Lung (tissue), 12 donors: ENCODE data around the gene KIAA1191. TPM values are rescaled to one million over a fixed set of nuclear protein-coding genes. Genes with fewer than 3 reads are reported as not detected.

Experiments used
- ATAC-seq: fragments of 200-7000 bp; cut with Tn5 transposase; one replicate; pipeline ENCODE4 v1.9.1; 2020; ENCODE audit warnings: moderate number of reproducible peaks; ENCODE audit not compliant: insufficient read depth, low FRiP score
- DNase-seq, 3 donors: peaks; one replicate each; pipeline ENCODE4 v3.0.0-alpha.2; 2013 to 2017
- H3K27ac ChIP-seq, 2 donors: one replicate each; pipeline ENCODE4 v1.5.1; 2013; ENCODE audit warnings: mild to moderate bottlenecking in 2 of 2, moderate library complexity in 2 of 2, control low read depth in 1 of 2, inconsistent platforms in 1 of 2, low read depth in 1 of 2, low read length in 1 of 2
- H3K27me3 ChIP-seq, 3 donors: one replicate each; pipeline ENCODE4 v1.5.1; 2013; ENCODE audit warnings: low read length in 2 of 3; ENCODE audit not compliant: control insufficient read depth in 3 of 3, insufficient read depth in 3 of 3
- H3K36me3 ChIP-seq, 4 donors: one replicate each; pipeline ENCODE4 v1.5.1; 2013; ENCODE audit warnings: low read length in 4 of 4, mild to moderate bottlenecking in 1 of 4, moderate library complexity in 1 of 4; ENCODE audit not compliant: control insufficient read depth in 4 of 4, insufficient read depth in 4 of 4
- H3K4me1 ChIP-seq, 5 donors: one replicate each; pipeline ENCODE4 v1.5.1; 2013; ENCODE audit warnings: low read length in 5 of 5, mild to moderate bottlenecking in 2 of 5, moderate library complexity in 1 of 5; ENCODE audit not compliant: control insufficient read depth in 5 of 5, insufficient read depth in 5 of 5
- H3K4me3 ChIP-seq: one replicate; pipeline ENCODE4 v1.5.1; 2013; ENCODE audit warnings: mild to moderate bottlenecking, control low read depth, moderate library complexity
- H3K9ac ChIP-seq, 2 donors: one replicate each; pipeline ENCODE4 v1.5.1; 2013; ENCODE audit warnings: low read length in 2 of 2, control low read depth in 1 of 2; ENCODE audit not compliant: insufficient read depth in 1 of 2
- H3K9me3 ChIP-seq, 4 donors: one replicate each; pipeline ENCODE4 v1.5.1; 2013; ENCODE audit warnings: low read length in 3 of 4, mild to moderate bottlenecking in 1 of 4, moderate library complexity in 1 of 4; ENCODE audit not compliant: control insufficient read depth in 4 of 4, insufficient read depth in 3 of 4
- WGBS, 2 donors: extraction: QIAGEN DNeasy Blood & Tissue Kit; methylation state at CpG; one replicate each; pipeline ENCODE4 v1.1.7; 2013; 5-methylcytosine and 5-hydroxymethylcytosine counted together
- polyA plus RNA-seq, 2 donors: library from polyadenylated mRNA; stranded (reverse); fragments of 200-250 nt; gene quantifications; one replicate each; pipeline ENCODE4 v1.2.1, GENCODE V29; 2013
- total RNA-seq, 2 donors: library from RNA; depleted of rRNA in 1 of 2; stranded (reverse); fragments of >200 nt in 1 of 2; gene quantifications; one replicate each; pipeline ENCODE4 v1.2.1, GENCODE V29; 2014 to 2021
- TF ChIP-seq, protein P1 (sequence below): IDR thresholded peaks from 2 replicates; pipeline ENCODE4 v1.5.1; 2012; ENCODE audit warnings: mild to moderate bottlenecking; ENCODE audit errors: control extremely low read depth, extremely low read depth
- donor health status: control.
- donor health status: control.
- donor health status: Bipolar disorder and iron deficiency.
- donor health status: healthy.
- donor health status: DM: yes; HTN: yes; CAD: no.

KIAA1191 gene
- total and polyA plus RNA-seq, 4 donors = 41.0 to 78.1 (median 61.8) TPM

- ATAC-seq = no peak
- Histone ChIP-seq H3K27ac (no peak overlapping the region), H3K36me3 (peaks cover 0 to 24% (median 6%) of the 10 kb centered on the region in 4 donors), H3K9me3 (no peaks in the 10 kb centered on the region), H3K4me1 (peaks cover 0 to under 1% (median 0%) of the 10 kb centered on the region in 5 donors), H3K27me3 (no peaks in the 10 kb centered on the region), H3K4me3 (no peak overlapping the region), H3K9ac (no peak overlapping the region)
- WGBS, 2 donors = 89% methylated on average over 20 of the region's 20 CpGs
- TF ChIP-seq, protein P1, sequence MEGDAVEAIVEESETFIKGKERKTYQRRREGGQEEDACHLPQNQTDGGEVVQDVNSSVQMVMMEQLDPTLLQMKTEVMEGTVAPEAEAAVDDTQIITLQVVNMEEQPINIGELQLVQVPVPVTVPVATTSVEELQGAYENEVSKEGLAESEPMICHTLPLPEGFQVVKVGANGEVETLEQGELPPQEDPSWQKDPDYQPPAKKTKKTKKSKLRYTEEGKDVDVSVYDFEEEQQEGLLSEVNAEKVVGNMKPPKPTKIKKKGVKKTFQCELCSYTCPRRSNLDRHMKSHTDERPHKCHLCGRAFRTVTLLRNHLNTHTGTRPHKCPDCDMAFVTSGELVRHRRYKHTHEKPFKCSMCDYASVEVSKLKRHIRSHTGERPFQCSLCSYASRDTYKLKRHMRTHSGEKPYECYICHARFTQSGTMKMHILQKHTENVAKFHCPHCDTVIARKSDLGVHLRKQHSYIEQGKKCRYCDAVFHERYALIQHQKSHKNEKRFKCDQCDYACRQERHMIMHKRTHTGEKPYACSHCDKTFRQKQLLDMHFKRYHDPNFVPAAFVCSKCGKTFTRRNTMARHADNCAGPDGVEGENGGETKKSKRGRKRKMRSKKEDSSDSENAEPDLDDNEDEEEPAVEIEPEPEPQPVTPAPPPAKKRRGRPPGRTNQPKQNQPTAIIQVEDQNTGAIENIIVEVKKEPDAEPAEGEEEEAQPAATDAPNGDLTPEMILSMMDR = no peak
- peak in 1 of 3 donors; percentile 5 for DNase-seq
Measured at GRCh38 chr5:176405656-176406435, 44.3 kb upstream of the KIAA1191 start.

- H3K4me3 ChIP-seq = no peak overlapping the region
- TF ChIP-seq, protein P1 = no peak
- no peak for DNase-seq
- peaks cover 0 to 2% (median 0%) of the 10 kb centered on the region in 5 donors for H3K4me1 ChIP-seq
- H3K36me3 ChIP-seq = peaks cover 0 to 28% (median 3%) of the 10 kb centered on the region in 4 donors
- no peak for ATAC-seq
- no peak overlapping the region for H3K27ac ChIP-seq
- H3K27me3 ChIP-seq = no peaks in the 10 kb centered on the region
- H3K9ac ChIP-seq = no peak overlapping the region
- H3K9me3 ChIP-seq = no peaks in the 10 kb centered on the region
- WGBS, 2 donors = 90 to 92% methylated on average over 22 of the region's 22 CpGs
Measured at GRCh38 chr5:176401281-176402205, 40.0 kb upstream of the KIAA1191 start.

- WGBS, 2 donors = 71 to 85% methylated on average over 17 of the region's 17 CpGs
- TF ChIP-seq, protein P1 = no peak
- H3K27me3 ChIP-seq = no peaks in the 10 kb centered on the region
- no peak overlapping the region for H3K9ac ChIP-seq
- no peak for ATAC-seq
- no peak overlapping the region for H3K4me3 ChIP-seq
- no peaks in the 10 kb centered on the region for H3K9me3 ChIP-seq
- H3K27ac ChIP-seq = no peak overlapping the region
- H3K4me1 ChIP-seq = peaks cover 0 to 10% (median 0%) of the 10 kb centered on the region in 5 donors
- no peak for DNase-seq
- H3K36me3 ChIP-seq = peaks cover 0 to 22% (median 3%) of the 10 kb centered on the region in 4 donors
Measured at GRCh38 chr5:176400382-176401156, 39.0 kb upstream of the KIAA1191 start.
